ELR (cell line): Measurements from ENCODE around the gene C2orf92.

Experiments used
- DNase-seq: peaks from one replicate; pipeline ENCODE4 v3.0.0-alpha.2; 2015; ENCODE audit warnings: low read depth

Gene C2orf92

GRCh38 chr2:97745474-97746174, 76.1 kb downstream of the C2orf92 start:
- DNase-seq = no peak

GRCh38 chr2:97747285-97747684, 77.8 kb downstream of the C2orf92 start:
- DNase-seq = no peak

- DNase-seq = no peak
Observed at GRCh38 chr2:97747716-97748115, 78.2 kb downstream of the C2orf92 start.

GRCh38 chr2:97749581-97749980, 80.1 kb downstream of the C2orf92 start:
- no peak for DNase-seq

- no peak for DNase-seq
Observed at GRCh38 chr2:97750017-97750416, 80.5 kb downstream of the C2orf92 start.

- DNase-seq = no peak
Observed at GRCh38 chr2:97751752-97752151, 82.2 kb downstream of the C2orf92 start.
